Stimulated activated CD4-positive, alpha-beta T cell treated with anti-CD3 and anti-CD28 coated beads, Interleukin-15, amount 100 ng/mL, for 1 hour (primary cell): Measurements from ENCODE around the gene C2CD2.
"Not testable (repeated sequence)": the region's sequence is repeated elsewhere in the genome, so short reads cannot be mapped to it uniquely, and the experiment has no call there.

Experiments used
- DNase-seq, 2 donors: peaks; one replicate each; pipeline ENCODE4 v3.0.0-alpha.2; 2020; ENCODE audit warnings: low read depth in 1 of 2, low spot score in 1 of 2

C2CD2 gene

DNA sequence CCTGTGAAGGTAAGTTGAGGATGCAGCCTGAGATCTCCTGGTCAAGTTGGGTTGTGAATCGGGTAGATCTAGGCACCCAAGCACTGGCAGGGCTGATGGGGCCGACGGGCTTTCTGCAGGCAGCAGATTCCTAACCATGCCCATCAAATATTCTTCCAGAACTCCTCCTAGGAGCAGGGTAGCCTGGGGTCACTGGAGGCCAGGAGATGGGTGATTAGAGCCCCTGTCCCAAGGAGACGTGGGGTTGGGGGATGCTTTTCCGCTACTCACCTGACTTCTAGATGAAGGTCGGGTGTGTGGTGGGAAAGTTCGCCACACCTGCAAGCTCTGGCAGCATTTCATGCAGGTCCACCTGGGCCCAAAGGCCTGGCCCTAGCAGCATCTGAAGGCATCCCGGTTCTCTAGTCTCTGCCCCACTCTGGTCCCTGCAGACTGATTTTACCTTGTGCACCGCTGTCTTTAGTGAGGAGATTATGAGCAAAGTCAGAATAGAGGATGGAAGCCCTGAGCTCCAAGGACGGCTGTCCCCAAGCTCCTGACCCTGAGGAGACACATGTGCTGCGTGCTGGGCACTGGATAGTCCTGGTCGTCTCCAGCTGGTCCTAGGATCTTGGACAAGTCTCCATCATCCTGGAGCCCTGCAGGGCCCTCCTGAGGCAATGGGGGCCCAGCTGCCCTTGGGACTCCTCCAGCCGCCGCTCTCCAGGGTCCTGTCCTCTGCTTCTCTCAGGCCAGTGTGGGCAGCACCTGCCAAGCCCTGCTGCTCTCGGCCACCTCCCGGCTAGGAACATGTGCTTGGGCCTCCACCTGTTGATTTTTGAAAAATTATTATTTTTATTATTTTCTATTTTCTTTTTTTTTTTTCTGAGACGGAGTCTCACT lies 21.8 kb upstream of the C2CD2 start:
- DNase-seq: no peak

GRCh38 chr21:41974752-41975053 lies 20.9 kb upstream of the C2CD2 start:
- no peak for DNase-seq

GRCh38 chr21:41973861-41974751 lies 20.3 kb upstream of the C2CD2 start:
- no peak for DNase-seq

DNA sequence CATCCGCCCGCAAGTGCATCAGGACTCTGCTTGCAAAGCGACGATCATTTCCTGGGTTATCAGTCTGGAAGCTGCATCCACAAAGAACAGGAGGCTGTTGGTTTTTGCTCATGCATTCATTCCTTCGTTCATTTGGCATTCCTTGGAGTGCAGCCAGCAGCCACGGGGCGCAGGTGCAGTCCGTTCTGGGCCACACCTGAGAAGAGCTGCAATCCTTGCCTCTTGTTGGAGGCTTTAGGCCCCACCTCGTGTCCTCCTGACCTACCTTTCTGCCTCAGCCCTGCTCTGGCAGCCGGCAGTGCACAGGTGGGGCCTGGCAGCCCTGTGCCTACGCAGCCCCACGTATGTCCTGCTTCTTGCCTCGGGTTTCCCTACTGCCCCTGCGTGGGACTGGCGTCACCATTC lies 19.6 kb upstream of the C2CD2 start:
- no peak for DNase-seq

DNA sequence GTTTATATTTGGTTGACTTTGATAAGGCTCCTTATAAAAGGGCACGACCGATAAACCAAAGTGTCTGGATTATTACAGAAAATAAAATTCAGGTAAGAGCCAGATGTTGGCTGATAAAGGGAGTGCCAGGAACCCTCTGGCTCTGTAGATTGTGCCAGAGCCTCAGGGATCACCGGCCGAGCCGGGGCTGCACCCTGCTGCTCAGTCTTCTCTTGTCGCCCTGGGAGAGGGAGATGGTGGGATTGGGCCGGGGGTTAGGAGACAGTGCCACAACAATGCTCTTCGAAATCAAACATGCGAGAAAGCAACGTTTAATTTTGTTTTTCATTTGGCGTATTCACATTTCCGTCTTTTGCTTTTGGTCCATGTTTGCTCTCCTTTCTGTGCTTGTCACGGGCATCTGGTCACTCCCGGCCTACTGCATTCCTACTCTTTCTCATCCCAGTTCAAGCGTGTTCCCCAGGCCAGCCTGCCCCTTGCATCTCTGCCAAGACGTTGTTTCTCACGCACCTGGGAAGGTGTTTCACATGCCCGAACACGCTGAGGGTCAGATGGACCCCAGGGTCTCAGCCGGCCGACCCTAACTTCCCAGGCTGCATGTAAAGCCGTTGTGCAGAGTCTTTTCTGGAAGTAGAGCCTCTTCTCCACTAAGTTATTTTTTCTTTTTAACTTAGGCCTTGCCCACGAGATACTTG lies 18.8 kb upstream of the C2CD2 start:
- no peak for DNase-seq

- no peak for DNase-seq
Observed at GRCh38 chr21:41971891-41972290, 18.1 kb upstream of the C2CD2 start.

DNA sequence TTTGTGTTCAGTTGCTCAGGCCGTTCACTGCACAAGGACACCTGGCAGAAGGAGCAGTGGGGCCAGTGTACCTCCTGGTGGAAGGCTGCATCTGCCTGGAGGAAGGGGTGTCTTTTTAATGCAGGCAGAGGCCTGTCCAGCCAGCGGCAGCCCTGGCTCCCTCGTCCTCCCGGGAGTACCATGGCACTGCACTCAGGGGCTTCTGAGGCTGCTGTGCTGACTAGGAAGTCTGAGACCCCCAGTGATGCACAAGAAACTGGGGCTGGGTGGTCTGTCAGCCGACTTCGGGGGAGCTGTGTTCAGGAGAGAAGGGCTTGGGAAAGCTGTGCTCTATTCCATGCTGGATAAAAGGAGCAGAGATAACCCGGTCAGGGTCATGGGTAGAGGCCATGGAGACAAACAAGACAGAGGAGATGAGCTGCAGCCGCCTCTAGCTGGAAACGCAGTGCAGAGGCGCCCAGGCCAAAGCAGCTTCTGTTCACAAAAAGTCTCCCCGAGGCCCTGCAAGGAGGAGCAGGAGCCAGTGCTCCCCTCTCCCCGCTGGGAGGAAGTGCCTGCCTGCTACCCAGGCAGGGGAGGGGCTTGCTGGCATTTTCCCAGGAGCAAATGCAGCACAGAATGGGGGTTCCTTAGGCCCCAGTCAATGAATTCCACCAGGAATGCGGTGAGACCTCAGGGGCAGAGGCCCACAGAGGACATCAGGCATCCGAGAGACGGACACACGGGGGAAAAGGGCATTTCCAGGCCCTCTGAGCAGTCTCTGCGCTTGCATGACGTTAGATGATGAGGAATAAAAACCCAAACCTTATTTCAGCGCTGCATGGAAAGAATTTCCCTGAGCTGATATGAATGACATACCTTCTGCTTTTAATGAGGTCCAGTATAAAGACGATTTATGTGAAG lies 17.2 kb upstream of the C2CD2 start:
- no peak for DNase-seq

- DNase-seq: no peak
Observed at GRCh38 chr21:41970106-41970391, 16.2 kb upstream of the C2CD2 start.

- DNase-seq: no peak
Observed at GRCh38 chr21:41967708-41968107, 13.9 kb upstream of the C2CD2 start.

GRCh38 chr21:41966872-41967621 lies 13.2 kb upstream of the C2CD2 start:
- DNase-seq: no peak

DNA sequence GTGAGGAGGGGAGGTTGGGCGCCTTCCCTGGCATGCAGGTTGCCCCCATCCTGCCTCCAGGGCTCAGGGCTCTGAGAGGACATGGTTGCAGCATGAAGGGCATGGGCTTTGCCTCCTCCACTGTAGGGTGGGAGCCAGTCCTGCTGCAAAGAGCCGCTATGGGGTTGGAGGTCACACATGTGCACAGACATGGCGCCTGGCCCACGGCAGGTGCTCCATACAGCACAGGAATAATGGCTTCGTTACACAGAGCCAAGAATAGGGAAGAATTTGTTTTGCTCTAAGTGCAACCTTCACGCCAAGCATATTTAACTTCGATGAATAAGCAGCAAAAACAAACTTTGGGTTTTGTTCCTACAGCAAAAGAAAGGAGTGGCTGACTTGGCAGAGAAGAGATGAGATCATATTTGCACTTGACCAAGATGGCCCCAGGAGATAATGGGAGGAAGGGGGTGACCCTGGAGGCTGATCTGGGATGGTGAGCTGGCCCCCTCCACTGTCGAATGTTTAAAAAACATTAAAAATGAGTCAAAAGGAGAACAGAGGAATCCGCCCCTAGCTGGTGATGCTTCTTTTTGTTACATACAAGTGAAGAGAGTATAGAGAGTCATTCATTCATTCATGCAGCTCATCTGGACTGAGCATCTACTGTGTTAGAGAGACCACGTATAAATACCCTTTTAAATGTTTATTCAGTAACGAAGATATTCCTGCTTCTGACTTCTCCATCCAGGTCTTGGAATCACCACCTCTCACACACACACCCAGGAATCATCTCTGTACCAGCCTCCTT lies 12.4 kb upstream of the C2CD2 start:
- DNase-seq: no peak

GRCh38 chr21:41965461-41966013 lies 11.7 kb upstream of the C2CD2 start:
- DNase-seq: no peak

DNA sequence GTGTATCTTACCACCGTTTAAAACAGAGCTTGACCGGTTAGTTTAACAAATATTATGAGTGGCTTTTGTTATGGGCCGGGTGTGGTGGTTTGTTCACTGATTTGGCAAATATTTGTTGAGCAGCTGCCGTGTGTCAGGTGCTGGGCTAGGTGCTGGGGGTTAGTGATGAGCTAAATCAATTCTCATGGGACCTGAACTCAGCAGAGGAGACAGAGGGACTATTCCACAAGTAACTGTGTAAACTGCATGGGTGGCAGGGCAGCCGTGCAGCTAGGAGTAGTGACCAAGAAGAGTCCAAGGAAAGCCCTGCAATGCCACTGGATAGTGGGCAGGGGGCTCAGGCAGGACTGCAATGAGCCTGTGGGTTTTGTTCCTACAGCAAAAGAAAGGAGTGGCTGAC lies 11.2 kb upstream of the C2CD2 start:
- DNase-seq: no peak

DNA sequence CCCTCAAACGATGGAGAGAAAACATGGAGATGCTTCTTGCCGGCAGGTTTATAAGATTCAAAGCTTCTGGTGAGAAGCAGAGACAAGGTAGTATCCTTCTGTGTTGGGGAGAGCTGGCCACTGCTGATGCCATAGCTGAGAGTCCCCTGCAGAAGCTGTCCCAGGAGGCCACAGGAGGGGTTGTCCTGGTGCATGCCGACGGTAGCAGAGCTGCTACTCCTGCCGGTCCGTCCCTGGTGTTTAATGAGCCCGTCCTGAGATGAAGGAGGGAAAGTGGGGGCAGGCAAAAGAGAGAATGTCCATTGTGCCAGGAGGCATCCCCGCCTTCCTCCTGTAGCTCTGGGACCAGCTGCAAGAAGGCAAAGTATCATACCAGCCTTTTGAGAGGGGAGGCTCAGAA lies 10.4 kb upstream of the C2CD2 start:
- no peak for DNase-seq

DNA sequence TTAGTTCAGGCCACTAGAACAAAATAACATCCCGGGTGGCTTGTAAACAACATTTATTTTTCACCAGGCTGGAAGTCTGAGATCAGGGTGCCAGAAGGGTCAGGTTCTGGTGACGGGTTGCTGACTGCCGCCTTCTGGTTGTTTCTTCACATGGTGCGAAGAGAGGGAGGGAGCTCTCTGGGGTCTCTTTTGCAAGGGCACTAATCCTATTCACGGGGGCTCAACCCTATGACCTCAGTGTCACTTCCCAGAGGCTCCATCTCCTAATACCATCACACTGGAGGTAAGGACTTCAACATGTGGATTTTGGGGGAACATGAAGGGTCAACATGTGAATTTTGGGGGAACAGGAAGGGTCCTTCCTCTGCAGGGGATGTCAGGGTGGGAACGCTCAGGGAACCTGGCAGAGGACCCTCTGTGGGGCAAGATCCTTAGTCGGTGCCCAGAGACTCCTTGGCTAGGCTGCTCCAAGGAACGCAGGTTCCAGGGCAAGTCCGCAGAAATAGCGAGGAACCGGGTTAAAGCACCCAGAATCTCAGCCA lies 8.7 kb upstream of the C2CD2 start:
- no peak for DNase-seq

- no peak for DNase-seq
Observed at GRCh38 chr21:41961753-41962152, 7.9 kb upstream of the C2CD2 start.

DNA sequence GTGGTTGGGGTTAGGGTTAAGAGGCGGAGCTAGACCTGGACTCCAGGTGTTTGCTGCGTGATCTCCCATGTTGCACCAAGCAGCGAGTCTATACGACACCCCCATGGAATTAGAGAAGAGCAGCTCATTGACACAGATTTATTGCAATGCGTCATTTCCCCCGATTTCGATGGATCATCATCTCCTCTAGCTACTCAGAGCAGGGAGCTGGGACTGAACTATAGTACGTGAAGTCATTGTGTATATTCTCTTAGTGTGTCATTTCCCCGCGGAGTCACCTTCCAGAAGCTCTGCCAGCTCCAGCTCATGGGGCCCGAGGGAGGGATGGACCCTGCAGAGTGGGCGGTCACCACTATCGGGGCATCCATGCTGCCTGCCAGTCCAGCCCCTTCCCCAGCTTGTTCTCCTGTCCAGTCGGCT lies 7.5 kb upstream of the C2CD2 start:
- no peak for DNase-seq

DNA sequence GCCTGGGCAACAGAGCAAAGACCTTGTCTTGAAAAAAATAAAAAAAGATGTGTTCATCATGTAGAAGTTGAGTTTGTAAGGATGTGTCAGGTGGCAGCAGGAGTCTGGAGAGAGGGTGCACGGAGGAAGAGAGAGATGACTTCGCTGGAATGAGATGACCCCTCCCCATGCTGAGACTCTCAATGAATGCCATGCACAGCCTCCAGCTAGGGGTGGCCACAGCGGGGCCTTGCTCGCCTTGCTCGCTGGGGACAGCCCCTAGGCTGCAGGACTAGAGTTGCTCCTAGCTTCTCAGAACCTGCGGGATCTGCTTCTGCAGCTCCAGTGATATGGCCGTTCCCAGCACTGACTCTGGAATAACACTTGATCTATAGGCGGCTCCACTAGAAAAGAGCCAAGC lies 6.6 kb upstream of the C2CD2 start:
- no peak for DNase-seq

DNA sequence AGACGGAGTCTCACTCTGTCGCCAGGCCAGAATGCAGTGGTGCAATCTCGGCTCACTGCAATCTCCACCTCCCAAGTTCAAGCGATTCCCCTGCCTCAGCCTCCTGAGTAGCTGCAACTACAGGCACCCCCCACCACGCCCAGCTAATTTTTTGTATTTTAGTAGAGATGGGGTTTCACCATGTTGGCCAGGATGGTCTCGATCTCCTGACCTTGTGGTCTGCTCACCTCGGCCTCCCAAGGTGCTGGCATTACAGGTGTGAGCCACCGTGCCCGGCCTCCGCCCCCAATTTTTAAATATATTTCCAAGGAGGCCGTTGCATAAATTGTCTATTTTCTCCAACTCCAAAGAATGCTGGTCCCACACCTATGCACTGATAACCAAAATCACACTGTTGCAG lies 5.9 kb upstream of the C2CD2 start:
- DNase-seq: not testable (repeated sequence)
